Heart left ventricle (tissue), 13 donors: Measurements from ENCODE around the gene ZNF333.

Experiments
- POLR2A ChIP-seq, 2 donors: fragments of 450-650 bp; IDR thresholded peaks; one replicate each; pipeline ENCODE4 v1.6.1; 2017; ENCODE audit warnings: antibody characterized with exemption in 2 of 2, mild to moderate bottlenecking in 2 of 2, moderate library complexity in 2 of 2
- TF ChIP-seq, protein P1 (sequence below), 12 donors: fragments of 200-600 bp; sonication (generic) in 4 of 12; IDR thresholded peaks; one replicate each; pipeline versions ENCODE4 v1.5.0 to v1.8.0; 2018 to 2022; ENCODE audit warnings: antibody characterized with exemption in 12 of 12, mild to moderate bottlenecking in 5 of 12
- donor health status: ischemic (EF 13 %, LVEDD 7.1; RV severe dilation, severe dysfunction).
- donor health status: DM: no; HTN: yes; CAD: no.
- donor health status: DM: no; HTN: no; CAD: no.
- donor health status: ischemic (EF 25% LVEDD 6.9; RV normal size, moderate dysfunction).
- donor health status: ischemic (EF 25% LVEDD 5.7; RV mildly dilated, moderate dysfunction).
- donor health status: ischemic (EF 35%, LVEDD 5.7; RV mildly dilated, moderate dysfunction).
- donor health status: nonischemic (EF 11% LVEDD 7.7; RV severe dilation, severe dysfunction).
- donor health status: DM: yes; HTN: yes; CAD: no.
- donor health status: PGD.
- donor health status: ischemic (EF 29% LVEDD 5.4; RV normal size, mild dysfunction).
- donor health status: nonischemic (EF 23%, LVEDD 6.1; RV moderate dilation, normal function).

DNA sequence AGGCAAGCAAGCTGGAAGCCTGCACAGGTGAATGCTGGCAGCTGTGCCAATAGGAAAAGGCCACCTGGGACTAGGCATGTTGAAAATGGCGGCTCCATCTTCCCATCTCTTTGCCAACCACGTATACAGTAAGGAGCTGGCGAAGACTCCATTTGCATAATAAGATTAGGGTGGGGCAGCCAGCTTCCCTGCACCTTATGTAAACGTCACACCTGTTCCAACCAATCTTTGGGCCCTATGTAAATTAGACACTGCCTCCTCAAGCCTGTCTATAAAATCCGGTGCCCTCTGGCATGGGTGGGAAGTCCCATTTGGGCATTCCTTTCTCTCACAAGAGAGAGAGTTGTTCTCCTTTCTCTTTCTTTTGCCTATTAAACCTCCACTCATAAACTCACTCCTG lies 71.8 kb downstream of the ZNF333 start:
- no peak for TF ChIP-seq POLR2A (IDR thresholded peaks at IDR 0.05)
- TF ChIP-seq, protein P1, sequence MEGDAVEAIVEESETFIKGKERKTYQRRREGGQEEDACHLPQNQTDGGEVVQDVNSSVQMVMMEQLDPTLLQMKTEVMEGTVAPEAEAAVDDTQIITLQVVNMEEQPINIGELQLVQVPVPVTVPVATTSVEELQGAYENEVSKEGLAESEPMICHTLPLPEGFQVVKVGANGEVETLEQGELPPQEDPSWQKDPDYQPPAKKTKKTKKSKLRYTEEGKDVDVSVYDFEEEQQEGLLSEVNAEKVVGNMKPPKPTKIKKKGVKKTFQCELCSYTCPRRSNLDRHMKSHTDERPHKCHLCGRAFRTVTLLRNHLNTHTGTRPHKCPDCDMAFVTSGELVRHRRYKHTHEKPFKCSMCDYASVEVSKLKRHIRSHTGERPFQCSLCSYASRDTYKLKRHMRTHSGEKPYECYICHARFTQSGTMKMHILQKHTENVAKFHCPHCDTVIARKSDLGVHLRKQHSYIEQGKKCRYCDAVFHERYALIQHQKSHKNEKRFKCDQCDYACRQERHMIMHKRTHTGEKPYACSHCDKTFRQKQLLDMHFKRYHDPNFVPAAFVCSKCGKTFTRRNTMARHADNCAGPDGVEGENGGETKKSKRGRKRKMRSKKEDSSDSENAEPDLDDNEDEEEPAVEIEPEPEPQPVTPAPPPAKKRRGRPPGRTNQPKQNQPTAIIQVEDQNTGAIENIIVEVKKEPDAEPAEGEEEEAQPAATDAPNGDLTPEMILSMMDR (IDR thresholded peaks at IDR 0.05) = no peak
